Sigmoid colon (tissue), 4 donors: Measurements from ENCODE around the gene MYH7.

ENCODE experiments used
- POLR2A ChIP-seq, 2 donors: fragments of 450-650 bp; IDR thresholded peaks; one replicate each; pipeline ENCODE4 v1.6.1; 2016; ENCODE audit warnings: antibody characterized with exemption in 2 of 2, mild to moderate bottlenecking in 2 of 2, moderate library complexity in 2 of 2
- POLR2AphosphoS5 ChIP-seq, 4 donors: sonication (generic); formaldehyde crosslinking; IDR thresholded peaks; one replicate each; pipeline ENCODE4 v1.6.1; 2017; ENCODE audit warnings: antibody characterized with exemption in 4 of 4
- TF ChIP-seq, protein P1 (sequence below), 4 experiments: fragments of 450-650 bp in 3 of 4; fragments of 200-600 bp in 1 of 4; IDR thresholded peaks; one replicate each; pipeline ENCODE4 v1.5.1; 2016 to 2019; ENCODE audit warnings: antibody characterized with exemption in 4 of 4, mild to moderate bottlenecking in 3 of 4, moderate library complexity in 2 of 4

- TF ChIP-seq, protein P1, sequence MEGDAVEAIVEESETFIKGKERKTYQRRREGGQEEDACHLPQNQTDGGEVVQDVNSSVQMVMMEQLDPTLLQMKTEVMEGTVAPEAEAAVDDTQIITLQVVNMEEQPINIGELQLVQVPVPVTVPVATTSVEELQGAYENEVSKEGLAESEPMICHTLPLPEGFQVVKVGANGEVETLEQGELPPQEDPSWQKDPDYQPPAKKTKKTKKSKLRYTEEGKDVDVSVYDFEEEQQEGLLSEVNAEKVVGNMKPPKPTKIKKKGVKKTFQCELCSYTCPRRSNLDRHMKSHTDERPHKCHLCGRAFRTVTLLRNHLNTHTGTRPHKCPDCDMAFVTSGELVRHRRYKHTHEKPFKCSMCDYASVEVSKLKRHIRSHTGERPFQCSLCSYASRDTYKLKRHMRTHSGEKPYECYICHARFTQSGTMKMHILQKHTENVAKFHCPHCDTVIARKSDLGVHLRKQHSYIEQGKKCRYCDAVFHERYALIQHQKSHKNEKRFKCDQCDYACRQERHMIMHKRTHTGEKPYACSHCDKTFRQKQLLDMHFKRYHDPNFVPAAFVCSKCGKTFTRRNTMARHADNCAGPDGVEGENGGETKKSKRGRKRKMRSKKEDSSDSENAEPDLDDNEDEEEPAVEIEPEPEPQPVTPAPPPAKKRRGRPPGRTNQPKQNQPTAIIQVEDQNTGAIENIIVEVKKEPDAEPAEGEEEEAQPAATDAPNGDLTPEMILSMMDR (IDR thresholded peaks at IDR 0.05), result no peak
- no peak for TF ChIP-seq POLR2A (IDR thresholded peaks at IDR 0.05)
- TF ChIP-seq POLR2AphosphoS5 (IDR thresholded peaks at IDR 0.05), result peak in 1 of 4 donors; percentile 3
These were observed 69.0 kb downstream of the MYH7 start for GRCh38 chr14:23366426-23366921.
